GM19372 (cell line): ENCODE data around the gene PRKACB.

Experiments
- ATAC-seq: cut with Tn5 transposase; IDR thresholded peaks from one replicate; pipeline ENCODE4 v1.9.1; 2021; ENCODE audit warnings: mild to moderate bottlenecking, low read depth, moderate library complexity; ENCODE audit not compliant: unreplicated experiment

Gene PRKACB

GRCh38 chr1:84155517-84155916, 11.4 kb downstream of the PRKACB start:
- ATAC-seq: no peak

GRCh38 chr1:84156210-84156621, 12.1 kb downstream of the PRKACB start:
- ATAC-seq: no peak

- ATAC-seq: no peak
Measured at GRCh38 chr1:84159533-84160240, 15.6 kb downstream of the PRKACB start.

GRCh38 chr1:84162295-84162694, 18.2 kb downstream of the PRKACB start:
- no peak for ATAC-seq

GRCh38 chr1:84163123-84163931, 19.3 kb downstream of the PRKACB start:
- ATAC-seq: no peak

GRCh38 chr1:84164161-84164560, 20.1 kb downstream of the PRKACB start:
- ATAC-seq: no peak

GRCh38 chr1:84164567-84165021, 20.5 kb downstream of the PRKACB start:
- ATAC-seq: no peak

- no peak for ATAC-seq
Measured at GRCh38 chr1:84165601-84166000, 21.5 kb downstream of the PRKACB start.

- ATAC-seq: peak; percentile 88
Measured at GRCh38 chr1:84166797-84167196, 22.7 kb downstream of the PRKACB start.

GRCh38 chr1:84168783-84169182, 24.7 kb downstream of the PRKACB start:
- ATAC-seq: no peak

- no peak for ATAC-seq
Measured at GRCh38 chr1:84170171-84170570, 26.1 kb downstream of the PRKACB start.

- ATAC-seq: no peak
Measured at GRCh38 chr1:84171481-84171880, 27.4 kb downstream of the PRKACB start.

- ATAC-seq: no peak
Measured at GRCh38 chr1:84174051-84174556, 30.0 kb downstream of the PRKACB start.

GRCh38 chr1:84181350-84182005, 37.4 kb downstream of the PRKACB start:
- ATAC-seq: no peak

- no peak for ATAC-seq
Measured at GRCh38 chr1:84190455-84190854, 46.4 kb downstream of the PRKACB start.

GRCh38 chr1:84192681-84193080, 48.6 kb downstream of the PRKACB start:
- ATAC-seq: no peak

GRCh38 chr1:84198832-84199231, 54.8 kb downstream of the PRKACB start:
- ATAC-seq: no peak

- no peak for ATAC-seq
Measured at GRCh38 chr1:84199257-84199656, 55.2 kb downstream of the PRKACB start.

- ATAC-seq: no peak
Measured at GRCh38 chr1:84202126-84202525, 58.1 kb downstream of the PRKACB start.

GRCh38 chr1:84206375-84206774, 62.3 kb downstream of the PRKACB start:
- no peak for ATAC-seq

- ATAC-seq: no peak
Measured at GRCh38 chr1:84208935-84209334, 64.9 kb downstream of the PRKACB start.
